ENCODE measurements around the gene RPS6KA1. TPM values are rescaled to one million over a fixed set of nuclear protein-coding genes. Genes with fewer than 3 reads are reported as not detected.

The RPS6KA1 gene
- total and polyA plus RNA-seq, 10 of the 15 experiments (the other 5 are each of a cell fraction or from before 2014, with no cell fraction given), result 5.0 to 136 (median 91.5) TPM

DNA sequence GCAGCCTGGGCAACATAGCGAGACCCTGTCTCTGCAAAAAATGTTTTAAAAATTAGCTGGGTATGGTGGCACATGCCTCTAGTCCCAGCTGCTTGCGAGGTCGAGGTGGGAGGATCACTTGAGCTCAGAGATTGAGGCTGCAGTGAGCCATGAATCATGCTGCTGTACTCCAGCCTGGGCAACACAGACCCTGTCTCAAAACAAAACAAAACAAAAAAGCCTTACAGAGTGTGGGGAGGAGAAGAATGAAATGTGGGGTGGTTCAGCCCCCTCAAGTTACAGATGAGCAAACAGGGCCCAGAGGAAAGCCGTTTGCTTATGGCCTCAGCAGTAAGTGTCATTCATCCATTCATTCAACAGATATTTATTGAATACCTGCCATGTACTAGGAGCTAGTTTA, 40.7 kb downstream of the RPS6KA1 start:
- peaks cover 39 to 45% of the 10 kb centered on the region in 2 experiments for H3K36me3 ChIP-seq (ENCODE audit: control insufficient read depth in 2 of 2, insufficient read depth in 2 of 2, low read length in 1 of 2)
- no peaks in the 10 kb centered on the region for H4K20me1 ChIP-seq (ENCODE audit: control insufficient read depth, insufficient read depth)
- no peak overlapping the region for H3K4me2 ChIP-seq (ENCODE audit: control insufficient read depth, insufficient read depth)
- 76% methylated on average over 4 of the region's 4 CpGs for WGBS (ENCODE audit: insufficient coverage, insufficient replicate concordance, low lambda C conversion rate, missing lambda C conversion rate)
- no peaks in the 10 kb centered on the region for H3K27me3 ChIP-seq (replicated peaks in 1 of 2; ENCODE audit: control insufficient read depth in 2 of 2, insufficient read depth in 2 of 2, low read length in 1 of 2)
- TF ChIP-seq SREBF1 (IDR thresholded peaks at IDR 0.05; ENCODE audit: low read length), result no peak
- TF ChIP-seq TCF12 (IDR thresholded peaks at IDR 0.05; ENCODE audit: low read depth, low read length), result no peak
- no peak for TF ChIP-seq ZZZ3 (IDR thresholded peaks at IDR 0.05; ENCODE audit: control insufficient read depth, insufficient read length, low read depth)
- no peak for TF ChIP-seq MYB (IDR thresholded peaks at IDR 0.05; ENCODE audit: borderline replicate concordance, low read depth, low read length)
- no peak for TF ChIP-seq CBFB (IDR thresholded peaks at IDR 0.05; ENCODE audit: low read depth)
- TF ChIP-seq CHD4 (IDR thresholded peaks at IDR 0.05), result no peak
- TF ChIP-seq BMI1 (IDR thresholded peaks at IDR 0.05; ENCODE audit: borderline replicate concordance), result no peak
- TF ChIP-seq JUNB (IDR thresholded peaks at IDR 0.05), result no peak
- no peak for TF ChIP-seq NFYA (IDR thresholded peaks at IDR 0.05; ENCODE audit: borderline replicate concordance, low read depth, low read length)
- TF ChIP-seq, protein P1, sequence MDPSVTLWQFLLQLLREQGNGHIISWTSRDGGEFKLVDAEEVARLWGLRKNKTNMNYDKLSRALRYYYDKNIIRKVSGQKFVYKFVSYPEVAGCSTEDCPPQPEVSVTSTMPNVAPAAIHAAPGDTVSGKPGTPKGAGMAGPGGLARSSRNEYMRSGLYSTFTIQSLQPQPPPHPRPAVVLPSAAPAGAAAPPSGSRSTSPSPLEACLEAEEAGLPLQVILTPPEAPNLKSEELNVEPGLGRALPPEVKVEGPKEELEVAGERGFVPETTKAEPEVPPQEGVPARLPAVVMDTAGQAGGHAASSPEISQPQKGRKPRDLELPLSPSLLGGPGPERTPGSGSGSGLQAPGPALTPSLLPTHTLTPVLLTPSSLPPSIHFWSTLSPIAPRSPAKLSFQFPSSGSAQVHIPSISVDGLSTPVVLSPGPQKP (IDR thresholded peaks at IDR 0.05; ENCODE audit: low read depth, low read length), result no peak
- TF ChIP-seq ZSCAN29 (IDR thresholded peaks at IDR 0.05), result no peak
- TF ChIP-seq RAD51 (IDR thresholded peaks at IDR 0.05), result no peak
- TF ChIP-seq, protein P2, sequence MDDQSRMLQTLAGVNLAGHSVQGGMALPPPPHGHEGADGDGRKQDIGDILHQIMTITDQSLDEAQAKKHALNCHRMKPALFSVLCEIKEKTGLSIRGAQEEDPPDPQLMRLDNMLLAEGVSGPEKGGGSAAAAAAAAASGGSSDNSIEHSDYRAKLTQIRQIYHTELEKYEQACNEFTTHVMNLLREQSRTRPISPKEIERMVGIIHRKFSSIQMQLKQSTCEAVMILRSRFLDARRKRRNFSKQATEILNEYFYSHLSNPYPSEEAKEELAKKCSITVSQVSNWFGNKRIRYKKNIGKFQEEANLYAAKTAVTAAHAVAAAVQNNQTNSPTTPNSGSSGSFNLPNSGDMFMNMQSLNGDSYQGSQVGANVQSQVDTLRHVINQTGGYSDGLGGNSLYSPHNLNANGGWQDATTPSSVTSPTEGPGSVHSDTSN (IDR thresholded peaks at IDR 0.05; ENCODE audit: insufficient replicate concordance, low read depth, low read length), result no peak
- TF ChIP-seq TAF1 (IDR thresholded peaks at IDR 0.05; ENCODE audit: borderline replicate concordance, low read depth, low read length), result no peak
- TF ChIP-seq MEF2B (IDR thresholded peaks at IDR 0.05; ENCODE audit: partially characterized antibody, poor library complexity, severe bottlenecking), result no peak
- no peak for TF ChIP-seq RCOR1 (conservative IDR thresholded peaks at IDR 0.05; ENCODE audit: low read depth, low read length)
- RAD21 ChIA-PET (ENCODE audit: unreplicated experiment), result no interaction called here
- no peak for DNase-seq (ENCODE audit: low read depth, low spot score)
- no peak overlapping the region for H3K4me3 ChIP-seq
- SMC1A ChIA-PET (ENCODE audit: uncharacterized antibody, unreplicated experiment), result no interaction called here
- H3K9ac ChIP-seq (ENCODE audit: control insufficient read depth, insufficient read depth, low read length), result no peak overlapping the region
- no peaks in the 10 kb centered on the region for H3K79me2 ChIP-seq (ENCODE audit: control insufficient read depth, insufficient read depth, low read length)
- intact Hi-C loops (cut with micrococcal nuclease; ENCODE audit: unreplicated experiment), result no loop called here
- in situ Hi-C loops (cut with MboI), result no loop called here
- ATAC-seq, result no peak
- no peak overlapping the region for H3K27ac ChIP-seq (ENCODE audit: control insufficient read depth, insufficient read depth)
- CTCF ChIA-PET, result no interaction called here
- H3K4me1 ChIP-seq (ENCODE audit: control insufficient read depth, insufficient read depth, low read length), result peaks cover 7% of the 10 kb centered on the region; the same call in 1 of the 2 replicates
- no TSS peak for BruUV-seq (replicated peaks)
- H3K9me3 ChIP-seq (replicated peaks; ENCODE audit: control insufficient read depth, insufficient read depth, low read length), result no peaks in the 10 kb centered on the region
- no peak for FAIRE-seq
- POLR2A ChIA-PET, result interaction anchor here (1.4 kb wide), 1 partner anchor 10 kb away, joined by 3 read pairs; no protein-coding TSS in a partner anchor
- no peak overlapping the region for H2AFZ ChIP-seq (ENCODE audit: control insufficient read depth, low read depth, low read length)
